GM10266 (cell line): ENCODE data around the gene VSIG8.

ENCODE experiments used
- DNase-seq: peaks from one replicate; pipeline ENCODE4 v3.0.0; 2012; ENCODE audit errors: extremely low spot score
- CTCF ChIP-seq: IDR thresholded peaks from 2 replicates; pipeline ENCODE4 v1.5.1; 2012; ENCODE audit warnings: mild to moderate bottlenecking, low read depth; ENCODE audit not compliant: control insufficient read depth, insufficient read depth; ENCODE audit errors: missing control alignments

The VSIG8 gene

GRCh38 chr1:159866905-159867663 lies 4.6 kb upstream of the VSIG8 start:
- TF ChIP-seq CTCF = no peak
- no peak for DNase-seq

GRCh38 chr1:159866066-159866465 lies 3.6 kb upstream of the VSIG8 start:
- no peak for TF ChIP-seq CTCF
- DNase-seq = no peak

GRCh38 chr1:159864262-159864661 lies 1.8 kb upstream of the VSIG8 start:
- DNase-seq = no peak
- TF ChIP-seq CTCF = no peak

GRCh38 chr1:159862031-159862430 lies 426 bp downstream of the VSIG8 start:
- no peak for DNase-seq
- no peak for TF ChIP-seq CTCF

- no peak for TF ChIP-seq CTCF
- no peak for DNase-seq
These were observed 1.2 kb downstream of the VSIG8 start for GRCh38 chr1:159861218-159861617.

- no peak for TF ChIP-seq CTCF
- DNase-seq = no peak
These were observed 2.0 kb downstream of the VSIG8 start for GRCh38 chr1:159860456-159860855.

- TF ChIP-seq CTCF = no peak
- DNase-seq = no peak
These were observed 2.6 kb downstream of the VSIG8 start for GRCh38 chr1:159859767-159860322.
